Tibial artery (tissue), 4 donors: ENCODE data around the gene TRABD2B.

ENCODE experiments used
- DNase-seq, 2 donors: peaks; one replicate each; pipeline ENCODE4 v3.0.0-alpha.2; 2019
- H3K27ac ChIP-seq, 2 donors: fragments of 200-600 bp; sonication (generic) in 1 of 2; 1 replicate in 1 of 2; 2 replicates in 1 of 2; pipeline ENCODE4 v1.5.1; 2018 to 2019; ENCODE audit warnings: mild to moderate bottlenecking in 1 of 2
- H3K27me3 ChIP-seq, 2 donors: fragments of 200-600 bp; sonication (generic) in 1 of 2; one replicate each; pipeline versions ENCODE4 v1.5.1 to v1.6.0; 2016 to 2019
- H3K36me3 ChIP-seq, 3 donors: fragments of 200-600 bp; sonication (generic) in 2 of 3; one replicate each; pipeline ENCODE4 v1.5.1; 2016 to 2019; ENCODE audit warnings: mild to moderate bottlenecking in 2 of 3
- H3K4me1 ChIP-seq, 4 donors: fragments of 200-600 bp; sonication (generic) in 2 of 4; 1 replicate in 3 of 4; 2 replicates in 1 of 4; pipeline ENCODE4 v1.5.1; 2016 to 2019
- H3K4me3 ChIP-seq, 2 donors: fragments of 200-600 bp; sonication (generic) in 1 of 2; 1 replicate in 1 of 2; 2 replicates in 1 of 2; pipeline ENCODE4 v1.5.1; 2018 to 2019; ENCODE audit warnings: mild to moderate bottlenecking in 2 of 2
- H3K9me3 ChIP-seq, 3 donors: fragments of 200-600 bp; sonication (generic) in 1 of 3; one replicate each; pipeline ENCODE4 v1.5.1; 2016 to 2019
- intact Hi-C: fragments of 100-400 bp; cut with DNase I; formaldehyde crosslinking; loops from one replicate; pipeline ENCODE4 v1.15.0; 2023; ENCODE audit warnings: low total_unique reads
- TF ChIP-seq, protein P1 (sequence below), 2 experiments: fragments of 200-600 bp in 1 of 2; fragments of 450-650 bp in 1 of 2; IDR thresholded peaks; one replicate each; pipeline ENCODE4 v1.5.1; 2017 to 2019; ENCODE audit warnings: antibody characterized with exemption in 2 of 2, mild to moderate bottlenecking in 1 of 2, moderate library complexity in 1 of 2

Gene TRABD2B

GRCh38 chr1:47997289-47998200, at the start of gene TRABD2B:
TRABD2B (minus strand) TSS chr1:47997385.
- Histone ChIP-seq H3K36me3 (no peaks in the 10 kb centered on the region), H3K4me3 (peak within 1 kb of the TSS; percentile 96 to 100), H3K27ac (peak within 1 kb of the TSS; percentile 100), H3K27me3 (no peaks in the 10 kb centered on the region), H3K4me1 (peaks cover 0 to 39% (median 29%) of the 10 kb centered on the region in 4 donors), H3K9me3 (no peaks in the 10 kb centered on the region)
- TF ChIP-seq, protein P1, sequence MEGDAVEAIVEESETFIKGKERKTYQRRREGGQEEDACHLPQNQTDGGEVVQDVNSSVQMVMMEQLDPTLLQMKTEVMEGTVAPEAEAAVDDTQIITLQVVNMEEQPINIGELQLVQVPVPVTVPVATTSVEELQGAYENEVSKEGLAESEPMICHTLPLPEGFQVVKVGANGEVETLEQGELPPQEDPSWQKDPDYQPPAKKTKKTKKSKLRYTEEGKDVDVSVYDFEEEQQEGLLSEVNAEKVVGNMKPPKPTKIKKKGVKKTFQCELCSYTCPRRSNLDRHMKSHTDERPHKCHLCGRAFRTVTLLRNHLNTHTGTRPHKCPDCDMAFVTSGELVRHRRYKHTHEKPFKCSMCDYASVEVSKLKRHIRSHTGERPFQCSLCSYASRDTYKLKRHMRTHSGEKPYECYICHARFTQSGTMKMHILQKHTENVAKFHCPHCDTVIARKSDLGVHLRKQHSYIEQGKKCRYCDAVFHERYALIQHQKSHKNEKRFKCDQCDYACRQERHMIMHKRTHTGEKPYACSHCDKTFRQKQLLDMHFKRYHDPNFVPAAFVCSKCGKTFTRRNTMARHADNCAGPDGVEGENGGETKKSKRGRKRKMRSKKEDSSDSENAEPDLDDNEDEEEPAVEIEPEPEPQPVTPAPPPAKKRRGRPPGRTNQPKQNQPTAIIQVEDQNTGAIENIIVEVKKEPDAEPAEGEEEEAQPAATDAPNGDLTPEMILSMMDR (IDR thresholded peaks at IDR 0.05): peak; percentile 97 to 98
- DNase-seq: peak; percentile 80 to 95
- intact Hi-C loops: loop anchor here (2.0 to 10.0 kb wide), 2 partner anchors 63 to 213 kb away; no protein-coding TSS in a partner anchor

DNA sequence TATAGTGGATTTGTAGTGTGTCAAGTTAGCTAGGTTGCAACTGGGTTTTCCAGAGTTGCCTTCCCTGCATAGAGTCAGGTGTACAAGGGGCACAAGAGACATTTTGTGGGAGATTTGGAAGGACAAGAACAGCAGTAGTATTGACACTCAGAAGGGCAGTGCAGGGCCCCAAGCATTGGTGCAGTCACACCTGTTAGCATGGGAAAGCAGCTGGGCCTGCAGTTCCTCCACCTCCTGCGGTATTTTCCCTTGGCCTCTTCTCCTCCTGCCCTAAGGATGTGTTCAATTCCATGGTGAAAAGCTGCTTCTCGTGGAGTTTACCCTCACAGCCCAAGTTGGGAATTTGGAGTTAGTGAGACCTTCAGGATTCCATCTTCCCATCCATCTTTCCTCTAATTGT, 47.1 kb upstream of the TRABD2B start:
- intact Hi-C loops: no loop called here
- H3K9me3 ChIP-seq: no peaks in the 10 kb centered on the region

DNA sequence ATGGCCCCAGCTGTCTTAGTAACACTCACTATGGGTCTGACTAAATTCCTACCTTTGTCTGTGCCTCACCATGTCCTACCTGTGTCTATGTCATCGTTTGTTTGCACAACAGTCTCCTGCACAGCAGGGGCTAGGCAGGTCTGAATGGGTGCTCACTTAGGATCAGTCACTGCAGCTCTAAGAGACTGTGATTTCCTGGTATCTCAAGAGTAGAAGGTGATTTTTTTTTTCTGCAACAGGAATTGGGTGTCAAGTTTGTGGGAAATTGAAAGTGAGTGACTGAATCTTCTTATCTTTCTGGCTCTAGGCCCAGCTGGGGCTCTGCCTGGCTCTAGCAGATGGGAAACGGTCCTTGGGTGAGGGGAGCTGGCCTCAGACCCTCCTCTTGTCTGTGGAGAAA, 46.4 kb upstream of the TRABD2B start:
- Histone ChIP-seq H3K36me3 (no peaks in the 10 kb centered on the region), H3K9me3 (no peaks in the 10 kb centered on the region), H3K27ac (no peak overlapping the region), H3K4me1 (peaks cover 0 to 35% (median 26%) of the 10 kb centered on the region in 4 donors), H3K4me3 (no peak overlapping the region), H3K27me3 (no peaks in the 10 kb centered on the region)
- TF ChIP-seq, protein P1 (IDR thresholded peaks at IDR 0.05): no peak
- intact Hi-C loops: no loop called here
- DNase-seq: no peak

More for the DNA sequence above, 47.1 kb upstream of the TRABD2B start:
- Histone ChIP-seq H3K4me3 (no peak overlapping the region), H3K27ac (no peak overlapping the region), H3K36me3 (no peaks in the 10 kb centered on the region), H3K27me3 (no peaks in the 10 kb centered on the region), H3K4me1 (peaks cover 0 to 39% (median 30%) of the 10 kb centered on the region in 4 donors)
- DNase-seq: no peak
- TF ChIP-seq, protein P1 (IDR thresholded peaks at IDR 0.05): no peak

DNA sequence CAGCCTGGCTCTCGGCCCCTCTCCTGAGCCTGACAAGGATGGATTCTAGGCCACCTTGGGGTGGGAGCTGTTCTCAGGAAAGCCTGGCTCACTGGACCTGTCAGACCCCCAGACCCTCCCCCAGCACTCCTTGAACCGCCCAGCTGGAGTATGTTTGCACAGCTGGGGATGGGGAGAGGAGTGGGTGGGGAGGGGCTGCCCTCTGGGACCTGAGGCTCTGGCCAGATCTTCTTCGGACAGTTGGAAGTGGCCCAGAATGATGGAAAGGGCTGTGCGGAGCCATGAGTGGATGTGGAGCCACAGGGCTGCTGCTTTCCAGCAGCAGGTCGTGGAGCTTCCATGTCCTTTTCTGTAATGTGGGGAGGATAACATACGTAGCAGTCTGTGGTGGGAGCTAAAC, 43.0 kb upstream of the TRABD2B start:
- intact Hi-C loops: no loop called here
- Histone ChIP-seq H3K4me1 (peaks cover 0 to 10% (median 4%) of the 10 kb centered on the region in 4 donors), H3K27ac (no peak overlapping the region), H3K36me3 (no peaks in the 10 kb centered on the region), H3K4me3 (no peak overlapping the region), H3K9me3 (no peaks in the 10 kb centered on the region), H3K27me3 (no peaks in the 10 kb centered on the region)
- TF ChIP-seq, protein P1 (IDR thresholded peaks at IDR 0.05): no peak
- no peak for DNase-seq

DNA sequence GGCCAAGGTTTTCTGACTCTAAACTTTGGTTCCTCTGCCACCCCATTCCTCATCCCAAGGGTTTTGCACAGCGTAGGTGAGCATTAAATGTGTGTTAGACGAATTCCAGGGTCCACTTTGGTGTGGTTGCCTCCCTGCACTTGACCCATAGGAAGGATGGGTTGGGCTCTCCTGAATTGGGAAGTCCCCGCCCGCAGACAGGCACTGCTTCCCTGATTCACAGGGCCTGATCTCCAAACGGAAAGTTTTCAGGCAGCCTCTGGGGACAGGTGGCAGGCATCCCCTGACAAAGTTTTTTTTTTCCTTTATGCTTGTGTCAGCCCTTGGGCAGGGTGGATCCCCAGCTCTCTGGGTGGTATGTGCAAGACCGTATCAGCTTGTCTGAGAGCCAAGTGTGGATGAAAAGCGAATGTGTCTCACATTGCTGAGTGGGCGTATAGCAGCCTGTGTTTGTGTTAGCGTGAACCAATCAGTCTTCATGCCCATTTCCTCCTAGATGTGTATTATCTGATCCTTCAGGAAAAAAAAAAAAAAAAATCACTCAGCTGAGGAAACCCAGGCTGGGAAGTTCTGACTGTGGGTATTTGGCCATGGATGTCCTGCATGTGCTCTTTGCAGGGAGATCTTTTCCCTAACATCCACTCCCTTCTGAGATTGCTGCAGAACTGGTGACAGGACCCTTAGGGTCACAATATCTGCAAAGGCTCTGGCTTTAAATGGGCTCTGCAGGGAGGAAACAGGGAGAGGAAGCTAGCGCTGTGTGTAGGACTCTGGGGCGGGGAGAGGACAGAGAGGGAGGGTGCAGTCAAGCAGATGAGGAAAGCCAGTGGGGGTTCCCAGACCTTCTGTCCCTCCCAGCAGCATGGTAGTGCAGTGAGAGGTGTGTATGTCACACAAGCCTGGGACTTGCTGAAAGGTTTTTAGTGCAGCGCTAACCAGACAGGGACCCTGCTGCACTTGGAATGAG, 42.2 kb upstream of the TRABD2B start:
- no peaks in the 10 kb centered on the region for H3K9me3 ChIP-seq
- H3K27ac ChIP-seq: no peak overlapping the region
- no peak overlapping the region for H3K4me3 ChIP-seq
- peak in 1 of 2 donors; percentile 46 for DNase-seq
- H3K4me1 ChIP-seq: peaks cover 0 to 18% (median 10%) of the 10 kb centered on the region in 4 donors
- no peaks in the 10 kb centered on the region for H3K27me3 ChIP-seq
- no peaks in the 10 kb centered on the region for H3K36me3 ChIP-seq
- TF ChIP-seq, protein P1 (IDR thresholded peaks at IDR 0.05): no peak
- intact Hi-C loops: no loop called here
